SW480 (cell line): Measurements from ENCODE around the gene CCZ1B.
A peak's percentile ranks its signal among the peaks of the same experiment; 100 is the strongest.
"Not testable (repeated sequence)": the region's sequence is repeated elsewhere in the genome, so short reads cannot be mapped to it uniquely, and the experiment has no call there.

ENCODE experiments used
- DNase-seq: peaks from one replicate; pipeline ENCODE4 v3.0.0-alpha.2; 2016; ENCODE audit warnings: low spot score

Gene CCZ1B

DNA sequence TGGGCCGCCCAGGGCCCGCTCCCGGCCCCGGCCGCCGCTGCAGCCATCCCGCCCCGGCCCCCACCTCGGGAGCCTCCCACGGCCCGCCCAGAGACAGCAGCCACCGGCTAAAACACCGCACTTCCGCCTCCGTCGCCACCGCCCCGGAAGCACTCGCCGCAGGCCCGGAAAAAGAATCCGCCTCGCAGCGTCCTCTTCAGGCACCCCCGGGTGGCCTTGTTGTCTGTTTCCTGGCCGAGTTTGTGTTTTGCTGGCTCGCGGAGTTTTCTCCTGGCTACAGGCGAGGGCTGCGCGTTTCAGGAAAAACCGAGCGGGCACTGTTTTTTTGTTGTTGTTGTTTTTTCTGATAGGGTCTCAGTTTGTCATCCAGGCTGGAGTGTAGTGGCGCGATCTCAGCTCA is at the start of gene CCZ1B:
TSS of gene CCZ1B (minus strand) at position 125 of the 400 bp plus-strand sequence. CDS start at position 47, 78 bp downstream.
- DNase-seq = peak; percentile 66

DNA sequence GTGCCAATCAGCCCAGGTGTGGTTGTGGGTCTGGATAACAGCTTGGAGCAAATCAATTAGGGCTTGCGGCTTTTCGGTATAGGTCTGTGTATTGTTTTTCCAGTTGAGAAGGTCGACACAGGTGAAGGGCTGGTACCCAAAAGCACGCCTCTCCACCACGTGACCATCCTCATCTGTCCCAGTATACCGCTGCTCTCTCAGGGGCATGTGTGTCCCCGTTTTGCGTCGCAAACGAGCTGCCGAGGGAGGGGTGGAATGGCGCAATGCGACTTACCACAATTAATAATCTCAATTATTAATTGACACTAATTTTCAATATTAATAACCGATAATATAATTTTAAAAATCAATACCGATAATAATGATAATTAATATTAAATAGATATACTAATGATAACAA is 48.9 kb upstream of the CCZ1B start:
- DNase-seq = not testable (repeated sequence)

DNA sequence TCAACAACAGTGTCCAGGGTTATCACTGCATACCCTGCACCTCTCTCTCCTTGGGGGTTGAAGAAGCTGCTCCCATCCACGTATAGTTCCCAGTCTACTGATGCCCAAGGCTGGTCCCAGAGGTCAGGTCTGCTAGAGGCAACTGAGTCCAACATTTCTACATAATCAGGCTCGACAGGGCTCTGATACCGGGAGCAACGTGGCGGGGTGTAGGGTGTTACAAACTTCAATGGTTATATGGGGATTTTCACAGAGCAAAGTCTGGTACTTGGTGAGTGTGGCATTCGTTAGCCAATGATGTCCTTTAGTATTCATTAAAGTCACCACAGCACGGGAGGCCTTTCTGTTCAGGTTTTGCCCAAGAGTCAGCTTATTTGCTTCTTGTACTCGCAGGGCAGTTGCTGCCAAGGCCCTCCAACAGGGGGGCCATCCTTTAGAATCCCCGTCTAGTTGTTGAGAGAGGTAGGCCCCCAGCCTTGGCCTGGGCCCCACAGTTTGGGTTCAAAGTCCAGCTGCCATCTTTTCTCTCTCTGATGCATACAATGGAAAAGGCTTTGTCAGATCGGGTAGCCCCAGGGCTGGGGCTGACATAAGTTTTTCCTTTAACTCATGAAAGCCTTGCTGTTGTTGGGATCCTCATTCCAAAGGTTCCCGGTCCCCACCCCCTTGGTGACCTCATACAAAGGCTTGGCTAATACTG is 46.3 kb upstream of the CCZ1B start:
- DNase-seq = not testable (repeated sequence)

DNA sequence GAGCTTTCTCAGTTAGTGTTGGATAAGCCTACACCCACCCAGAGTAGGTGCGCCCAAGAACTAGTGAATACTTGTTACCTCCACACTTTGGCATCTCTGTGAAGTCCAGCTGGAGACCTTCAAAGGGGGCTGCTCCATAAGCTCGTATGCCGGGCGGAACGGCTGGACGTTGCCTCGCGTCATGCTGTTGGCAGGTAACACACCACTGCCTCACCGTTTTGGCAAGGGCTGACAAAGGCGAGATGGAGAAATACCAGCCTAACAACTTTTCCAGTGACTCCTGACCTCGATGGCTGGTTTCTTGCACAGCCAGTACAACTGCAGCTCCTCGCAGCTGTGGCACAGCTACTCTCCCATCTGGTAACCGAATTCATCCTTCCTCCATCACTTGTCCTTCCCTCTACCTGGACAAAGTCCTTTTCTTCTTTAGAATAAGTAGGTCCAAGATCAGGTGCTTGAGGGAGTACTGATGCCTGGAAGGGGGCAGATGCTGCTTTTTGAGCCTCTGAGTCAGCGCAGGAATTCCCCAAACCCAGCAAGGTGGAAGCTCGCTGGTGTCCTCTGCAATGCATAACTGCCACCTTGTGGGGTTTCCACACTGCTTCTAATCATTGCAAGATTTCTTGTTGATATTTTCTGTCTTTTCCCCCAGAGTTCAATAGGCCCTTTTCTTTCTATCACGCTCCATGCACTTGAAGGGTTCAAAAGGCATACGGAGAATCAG is 45.5 kb upstream of the CCZ1B start:
- not testable (repeated sequence) for DNase-seq

DNA sequence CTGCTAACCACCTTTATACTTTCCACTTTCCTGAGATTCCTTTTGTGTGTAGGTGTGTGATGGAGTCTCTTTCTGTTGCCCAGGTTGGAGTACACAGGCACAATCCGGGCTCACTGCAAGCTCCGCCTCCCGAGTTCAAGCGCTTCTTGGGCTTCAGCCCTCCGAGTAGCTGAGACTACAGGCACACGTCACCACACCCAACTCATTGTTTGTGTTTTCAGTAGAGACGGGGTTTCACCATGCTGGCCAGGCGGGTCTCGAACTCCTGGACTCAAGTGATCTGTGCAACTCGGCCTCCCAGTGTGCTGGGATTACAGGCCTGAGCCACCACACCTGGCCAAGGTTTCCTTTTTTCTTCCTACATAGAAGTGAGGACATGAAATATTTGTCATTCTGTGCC is 38.7 kb upstream of the CCZ1B start:
- not testable (repeated sequence) for DNase-seq

DNA sequence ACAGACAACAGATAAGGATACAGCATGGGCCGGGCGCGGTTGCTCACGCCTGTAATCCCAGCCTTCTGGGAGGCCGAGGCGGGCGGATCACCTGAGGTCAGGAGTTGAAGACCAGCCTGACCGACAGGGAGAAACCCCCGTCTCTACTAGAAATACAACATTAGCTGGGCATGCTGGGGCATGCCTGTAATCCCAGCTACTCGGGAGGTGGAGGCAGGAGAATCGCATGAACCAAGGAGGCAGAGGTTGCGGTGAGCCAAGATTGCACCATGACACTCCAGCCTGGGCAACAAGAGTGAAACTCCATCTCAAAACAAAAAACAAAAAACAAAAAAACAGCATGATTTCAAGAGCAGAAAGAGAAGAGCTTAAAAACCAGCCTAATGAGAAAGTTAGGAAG is 38.1 kb upstream of the CCZ1B start:
- not testable (repeated sequence) for DNase-seq

DNA sequence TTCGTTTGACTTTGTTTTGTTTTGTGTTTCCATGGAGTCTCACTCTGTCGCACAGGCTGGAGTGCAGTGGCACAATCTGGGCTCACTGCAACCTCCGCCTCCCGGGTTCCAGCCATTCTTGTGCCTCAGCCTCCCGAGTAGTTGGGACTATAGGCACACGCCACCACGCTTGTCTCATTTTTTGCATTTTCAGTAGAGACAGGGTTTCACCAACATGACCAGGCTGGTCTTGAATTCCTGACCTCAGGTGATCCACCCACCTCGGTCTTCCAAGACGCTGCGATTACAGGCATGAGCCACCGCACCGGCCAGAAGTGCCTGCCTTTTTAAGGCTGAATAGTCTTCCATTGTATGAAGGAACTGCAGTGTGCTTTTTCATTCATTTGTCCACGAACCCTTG is 36.8 kb upstream of the CCZ1B start:
- not testable (repeated sequence) for DNase-seq

DNA sequence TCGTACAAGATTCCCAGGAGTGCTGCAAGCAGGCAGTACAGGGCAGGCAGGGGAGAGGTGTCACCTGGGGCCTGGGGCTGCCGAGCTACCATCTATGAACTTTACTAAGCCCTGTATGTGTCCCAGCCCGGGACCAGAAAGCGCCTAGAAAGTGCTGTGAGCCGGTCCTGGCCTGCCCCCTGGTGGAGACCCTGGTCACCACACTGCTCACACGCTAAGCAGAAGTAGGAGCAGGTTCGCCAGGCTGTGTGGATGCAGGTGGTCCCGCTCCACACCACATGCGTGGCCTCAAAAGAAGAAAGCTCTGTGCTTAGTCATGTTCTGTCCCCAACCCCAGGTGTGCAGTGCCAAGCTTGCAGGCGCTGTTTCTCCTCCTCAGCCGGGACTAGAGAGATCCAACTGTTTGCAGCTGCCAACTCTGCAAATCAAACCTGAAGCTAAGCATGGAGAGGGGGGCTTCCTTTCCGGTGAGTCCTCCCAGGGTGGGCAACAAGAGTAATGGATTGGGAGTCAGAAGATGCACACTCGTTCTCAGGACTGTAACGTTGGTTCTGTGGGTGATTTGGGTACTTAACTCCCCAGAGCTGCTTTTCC is 31.7 kb upstream of the CCZ1B start:
- DNase-seq = peak; percentile 56

DNA sequence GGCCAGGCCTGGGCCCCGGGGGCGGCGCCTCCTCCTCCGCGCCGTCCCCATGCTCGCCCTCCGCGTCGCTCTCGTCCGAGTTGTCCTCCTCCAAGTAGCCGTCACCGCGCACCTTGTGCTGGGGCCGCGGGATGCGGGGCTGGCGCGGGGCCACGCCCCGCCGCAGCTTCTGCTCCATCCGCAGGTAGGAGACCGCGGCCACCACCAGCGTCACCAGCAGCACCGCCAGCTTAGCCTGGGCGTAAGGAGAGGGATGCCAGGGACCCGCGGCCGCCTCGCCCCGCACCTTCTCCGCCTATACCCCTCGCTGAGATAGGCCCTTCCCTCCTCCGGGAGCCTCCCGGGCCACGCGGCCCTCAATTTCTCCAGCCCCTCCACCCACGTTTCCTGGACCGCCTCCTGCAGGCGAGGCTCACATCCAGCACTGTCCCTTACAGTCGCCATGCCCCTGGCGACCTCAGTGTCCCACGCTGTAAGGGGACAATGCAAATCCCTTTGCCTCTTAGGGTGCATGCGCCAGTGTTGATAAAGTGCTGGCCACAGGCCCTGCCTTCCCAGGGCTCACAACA is 29.6 kb upstream of the CCZ1B start:
- DNase-seq = not testable (repeated sequence)

DNA sequence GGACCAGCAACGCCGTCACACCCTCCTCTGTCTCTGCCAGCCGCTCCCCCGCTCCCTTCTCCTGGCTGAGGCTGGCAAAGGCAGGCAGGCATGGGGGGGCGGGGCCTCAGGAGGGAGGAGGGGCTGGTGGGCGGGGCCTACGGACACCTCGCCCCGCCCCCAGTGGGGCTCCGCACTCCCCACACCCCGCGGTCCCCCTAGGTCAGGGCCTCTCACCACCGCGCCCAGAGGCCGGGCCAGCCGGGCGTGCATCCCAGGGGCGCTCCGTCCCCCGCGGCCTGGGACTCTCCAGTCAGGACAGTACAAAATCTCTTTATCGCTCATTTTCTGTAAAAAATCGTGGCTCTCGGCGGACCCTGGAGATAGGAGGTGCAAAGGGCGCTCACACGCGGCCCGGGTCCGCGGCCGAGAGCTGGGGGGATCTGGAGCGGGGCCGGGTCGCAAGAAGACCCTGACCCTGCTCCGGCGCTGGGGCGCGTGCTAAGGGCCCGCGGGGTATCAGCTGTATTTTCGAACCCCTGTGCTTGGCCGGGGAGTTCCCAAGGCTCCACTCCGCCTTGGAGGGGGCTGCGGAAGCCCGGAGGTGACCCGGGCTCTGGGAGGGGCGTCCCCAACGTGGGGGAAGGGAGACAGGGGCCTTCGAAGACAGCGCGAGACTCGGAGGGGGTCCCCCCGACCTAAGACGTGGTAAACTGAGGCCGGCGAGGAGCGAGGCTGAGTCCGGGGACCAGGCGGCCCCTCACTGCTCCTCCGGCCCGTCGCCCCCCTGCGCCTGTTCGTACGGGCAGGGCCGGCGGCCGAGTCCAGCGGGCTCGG is 28.9 kb upstream of the CCZ1B start:
- DNase-seq = not testable (repeated sequence)

DNA sequence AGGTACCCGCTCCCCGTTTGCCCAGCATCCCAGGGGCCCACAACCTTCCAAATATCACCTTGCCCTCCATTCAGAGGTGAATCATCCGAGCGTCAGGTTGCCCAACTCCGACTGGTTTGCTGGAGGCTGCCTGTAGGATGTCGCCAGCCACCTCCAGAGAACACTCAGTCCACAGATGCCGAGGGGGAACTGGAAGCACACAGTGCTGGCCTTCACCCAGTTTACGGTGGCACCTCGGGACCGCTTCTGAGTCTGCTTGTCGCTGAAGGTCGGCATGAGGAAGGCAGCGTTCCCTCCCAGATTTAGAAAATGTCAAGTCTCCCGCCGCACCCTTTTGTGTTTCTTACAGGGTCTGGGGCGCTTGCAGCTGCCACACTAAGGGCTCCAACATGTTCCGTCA is 27.6 kb upstream of the CCZ1B start:
- not testable (repeated sequence) for DNase-seq

DNA sequence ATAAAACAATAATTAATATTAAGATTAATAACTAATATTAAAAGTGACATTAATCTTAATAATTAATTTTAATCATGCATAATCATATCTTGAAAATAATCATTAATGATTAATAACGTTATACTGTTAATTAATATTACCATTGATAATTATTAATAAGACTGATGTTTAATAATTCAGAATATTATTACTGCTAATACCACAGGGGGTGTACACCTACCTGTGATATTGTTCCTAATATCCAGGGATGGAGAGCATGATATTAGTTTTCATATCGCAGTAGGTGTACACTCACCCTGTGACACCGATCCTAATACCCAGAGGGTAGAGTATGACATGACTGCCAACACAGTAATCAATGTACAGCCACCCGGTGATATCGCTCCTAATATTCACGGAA is 23.1 kb upstream of the CCZ1B start:
- not testable (repeated sequence) for DNase-seq

DNA sequence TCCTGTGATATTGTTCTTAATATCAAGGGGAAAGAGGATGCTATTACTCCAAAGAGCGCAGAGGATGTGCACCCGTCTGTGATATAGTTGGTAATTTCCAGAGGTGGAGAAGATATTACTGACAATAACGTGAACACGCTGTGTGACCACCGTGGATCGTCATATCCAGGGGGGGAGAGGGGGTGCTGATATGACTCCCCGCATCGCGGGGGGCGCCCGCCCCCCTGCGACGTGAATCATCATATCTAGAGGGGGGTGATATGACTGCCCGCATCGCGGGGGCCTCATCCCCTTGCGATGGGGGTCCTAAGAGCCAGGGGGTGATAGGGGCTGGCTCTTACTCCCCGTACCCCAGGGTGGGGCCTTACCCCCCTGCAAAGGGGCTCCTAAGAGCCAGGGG is 21.7 kb upstream of the CCZ1B start:
- not testable (repeated sequence) for DNase-seq

DNA sequence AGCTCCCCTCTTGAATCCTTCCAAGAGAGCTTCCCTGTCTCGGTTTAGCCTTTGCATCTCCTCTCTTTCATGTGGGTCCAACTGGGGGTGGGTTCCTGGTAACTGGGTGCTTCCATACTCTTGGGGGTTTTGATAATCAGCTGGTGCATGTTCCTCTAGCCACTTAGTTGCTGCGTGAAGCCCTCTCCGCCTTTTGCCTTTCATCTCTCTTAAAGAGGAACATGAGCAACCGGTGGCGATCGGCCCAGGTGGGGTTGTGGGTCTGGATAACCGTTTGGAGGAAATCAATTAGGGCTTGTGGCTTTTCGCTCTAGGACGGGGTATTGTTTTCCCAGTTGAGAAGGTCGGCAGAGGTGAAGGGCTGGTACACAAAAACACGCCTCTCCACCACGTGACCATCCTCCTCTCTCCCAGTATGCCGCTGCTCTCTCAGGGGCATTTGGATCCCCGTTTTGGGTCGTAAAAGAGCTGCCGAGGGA is 19.9 kb upstream of the CCZ1B start:
- DNase-seq = peak; percentile 40

DNA sequence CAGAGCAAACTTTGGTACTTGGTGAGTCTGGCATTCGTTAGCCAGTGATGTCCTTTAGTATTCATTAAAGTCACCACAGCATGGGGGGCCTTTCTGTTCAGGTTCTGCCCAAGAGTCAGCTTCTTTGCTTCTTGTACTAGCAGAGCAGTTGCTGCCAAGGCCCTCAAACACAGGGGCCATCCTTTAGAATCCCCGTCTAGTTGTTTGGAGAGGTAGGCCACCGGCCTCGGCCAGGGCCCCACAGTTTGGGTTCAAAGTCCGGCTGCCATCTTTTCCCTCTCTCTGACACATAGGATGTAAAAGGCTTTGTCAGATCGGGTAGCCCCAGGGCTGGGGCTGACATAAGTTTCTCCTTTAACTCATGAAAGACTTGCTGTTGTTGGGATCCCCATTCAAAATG is 17.6 kb upstream of the CCZ1B start:
- not testable (repeated sequence) for DNase-seq

DNA sequence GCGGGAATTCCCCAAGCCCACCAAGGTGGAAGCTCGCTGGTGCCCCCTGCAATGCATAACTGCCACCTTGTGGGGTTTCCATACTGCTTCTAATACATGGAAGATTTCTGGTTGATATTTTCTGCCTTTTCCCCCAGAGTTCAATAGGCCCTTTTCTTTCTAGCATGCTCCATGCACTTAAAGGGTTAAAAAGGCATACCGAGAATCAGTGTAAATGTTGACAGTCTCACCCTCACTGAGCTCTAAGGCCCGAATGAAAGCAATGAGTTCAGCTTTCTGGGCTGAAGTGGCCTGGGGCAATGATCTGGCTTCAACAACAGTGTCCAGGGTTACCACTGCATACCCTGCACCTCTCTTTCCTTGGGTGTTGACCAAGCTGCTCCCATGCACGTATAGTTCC is 17.0 kb upstream of the CCZ1B start:
- DNase-seq = not testable (repeated sequence)

DNA sequence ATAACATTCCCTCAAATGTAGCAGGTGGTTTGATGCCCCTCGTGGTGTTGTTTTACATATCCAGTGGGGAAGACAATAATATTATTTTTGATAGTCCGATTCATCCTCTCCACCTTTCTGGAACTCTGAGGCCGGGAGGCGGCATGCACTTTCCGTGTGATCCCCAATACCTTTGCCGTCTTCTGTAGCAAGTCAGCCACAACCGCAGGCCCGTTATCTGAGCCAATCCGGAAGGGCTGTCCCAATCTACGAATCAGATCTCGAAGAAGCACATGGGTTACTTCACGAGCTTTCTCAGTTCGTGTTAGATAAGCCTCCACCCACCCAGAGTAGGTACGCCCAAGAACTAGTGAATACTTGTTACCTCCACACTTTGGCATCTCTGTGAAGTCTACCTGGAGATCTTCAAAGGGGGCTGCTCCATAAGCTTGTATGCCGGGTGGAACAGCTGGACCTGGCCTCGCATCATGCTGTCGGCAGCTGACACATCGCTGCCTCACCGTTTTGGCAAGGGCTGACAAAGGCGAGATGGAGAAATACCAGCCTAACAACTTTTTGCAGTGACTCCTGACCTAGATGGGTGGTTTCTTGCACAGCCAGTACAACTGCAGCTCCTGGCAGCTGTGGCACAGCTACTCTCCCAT is 16.3 kb upstream of the CCZ1B start:
- not testable (repeated sequence) for DNase-seq

DNA sequence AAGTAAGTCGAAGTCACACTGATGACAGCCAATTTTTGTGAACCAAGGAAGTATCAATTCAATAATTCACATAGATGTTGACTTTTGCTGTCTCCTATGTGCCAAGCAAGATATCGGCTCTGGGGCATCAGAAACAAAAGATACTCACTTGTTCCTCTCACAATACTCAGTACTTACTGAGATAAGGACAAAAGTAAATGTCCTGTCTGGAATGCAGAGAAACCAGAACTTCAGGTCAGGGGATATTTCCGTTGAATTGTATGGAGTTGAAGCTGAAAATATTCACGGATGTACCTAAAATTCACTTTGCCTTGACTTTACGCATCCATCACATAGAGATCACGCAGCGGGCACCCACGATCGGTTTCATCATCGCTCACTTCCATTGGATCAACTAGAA is 11.0 kb upstream of the CCZ1B start:
- DNase-seq = not testable (repeated sequence)

DNA sequence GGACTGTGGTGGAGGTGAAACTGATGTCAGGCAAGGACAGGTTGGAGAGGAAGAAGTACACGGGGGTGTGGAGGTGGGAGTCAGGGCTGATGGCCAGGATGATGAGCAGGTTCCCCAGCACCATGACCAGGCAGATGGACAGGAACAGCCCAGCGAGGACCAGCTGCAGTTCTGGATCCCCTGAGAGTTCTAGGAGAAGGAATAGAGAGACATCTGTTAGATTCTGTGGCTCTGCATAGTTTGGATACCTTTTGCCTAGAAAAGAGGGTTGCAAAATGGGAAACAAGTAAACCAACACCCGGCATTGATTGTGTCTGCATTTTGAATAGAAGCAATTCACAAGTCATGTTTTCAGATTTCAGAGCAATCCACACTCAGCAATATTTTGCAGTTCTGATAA is 9.4 kb upstream of the CCZ1B start:
- not testable (repeated sequence) for DNase-seq

DNA sequence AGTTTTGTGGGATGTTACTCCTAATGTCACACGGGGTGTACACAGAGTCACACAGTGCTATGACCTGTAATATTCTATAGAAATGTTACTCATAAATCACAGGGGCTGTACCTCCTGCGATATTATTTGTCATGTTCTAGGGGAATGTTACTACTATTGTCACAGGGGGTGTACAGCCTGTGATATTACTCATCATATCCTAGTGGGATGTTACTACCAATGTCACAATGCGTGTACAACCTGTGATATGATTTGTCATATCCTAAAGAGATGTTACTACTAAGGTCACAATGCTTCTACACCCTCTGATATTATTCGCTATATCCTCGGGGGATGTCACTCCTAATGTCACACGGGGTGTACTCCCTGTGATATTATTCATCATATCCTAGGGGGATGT is 7.6 kb upstream of the CCZ1B start:
- DNase-seq = no peak

DNA sequence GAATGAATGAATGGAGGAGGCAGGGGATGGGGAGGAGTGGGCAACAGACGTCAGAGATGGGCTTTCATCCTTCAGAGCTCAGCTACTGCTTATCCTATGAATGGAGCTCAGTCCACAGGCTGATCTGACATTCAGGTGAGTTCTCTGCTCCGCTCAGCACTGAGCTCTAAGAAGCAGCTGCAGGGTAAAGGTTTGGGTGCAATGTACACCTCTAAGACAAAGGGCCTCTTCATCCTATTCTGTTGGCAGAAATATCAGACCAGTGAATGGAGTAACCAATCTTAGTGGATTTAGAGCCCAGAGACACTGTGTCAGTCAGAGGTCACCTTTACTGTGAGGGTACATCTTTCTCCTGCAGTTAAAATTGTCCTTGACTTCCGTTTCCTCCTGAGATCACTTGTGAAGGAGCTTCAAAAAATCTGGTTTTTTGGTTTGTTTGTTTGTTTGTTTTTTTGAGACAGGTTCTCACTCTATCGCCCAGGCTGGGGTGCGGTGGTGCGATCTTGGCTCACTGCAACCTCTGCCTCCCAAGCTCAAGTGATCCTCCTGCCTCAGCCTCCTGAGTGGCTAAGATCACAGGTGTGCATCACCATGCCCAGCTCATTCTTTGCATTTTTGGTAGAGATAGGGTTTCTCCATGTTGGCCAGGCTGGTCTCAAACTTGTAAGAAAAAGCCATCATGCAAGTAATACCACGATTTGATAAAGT is 5.1 kb upstream of the CCZ1B start:
- no peak for DNase-seq
